GM10266 (cell line): ENCODE measurements around the gene PTPRN2.
"Not testable (repeated sequence)": the region's sequence is repeated elsewhere in the genome, so short reads cannot be mapped to it uniquely, and the experiment has no call there.

ENCODE experiments used
- DNase-seq: peaks from one replicate; pipeline ENCODE4 v3.0.0; 2012; ENCODE audit errors: extremely low spot score
- CTCF ChIP-seq: IDR thresholded peaks from 2 replicates; pipeline ENCODE4 v1.5.1; 2012; ENCODE audit warnings: mild to moderate bottlenecking, low read depth; ENCODE audit not compliant: control insufficient read depth, insufficient read depth; ENCODE audit errors: missing control alignments

Gene PTPRN2

GRCh38 chr7:158587162-158588084, at the start of gene PTPRN2:
PTPRN2 (minus strand) TSS chr7:158587823.
- TF ChIP-seq CTCF = no peak
- DNase-seq = peak; percentile 93

- no peak for TF ChIP-seq CTCF
- DNase-seq = no peak
These were observed 45.7 kb upstream of the PTPRN2 start for GRCh38 chr7:158633055-158633956.

GRCh38 chr7:158631574-158632195, 44.1 kb upstream of the PTPRN2 start:
- no peak for TF ChIP-seq CTCF

GRCh38 chr7:158626289-158626688, 38.7 kb upstream of the PTPRN2 start:
- DNase-seq = not testable (repeated sequence)

More at GRCh38 chr7:158631574-158632195, 44.1 kb upstream of the PTPRN2 start:
- DNase-seq = no peak

GRCh38 chr7:158623241-158623640, 35.6 kb upstream of the PTPRN2 start:
- no peak for TF ChIP-seq CTCF
- no peak for DNase-seq

- DNase-seq = no peak
- no peak for TF ChIP-seq CTCF
These were observed 33.3 kb upstream of the PTPRN2 start for GRCh38 chr7:158620839-158621441.

GRCh38 chr7:158620418-158620817, 32.8 kb upstream of the PTPRN2 start:
- no peak for TF ChIP-seq CTCF
- no peak for DNase-seq
